Measurements from ENCODE around the gene SAT1. TPM values are rescaled to one million over a fixed set of nuclear protein-coding genes. Genes with fewer than 3 reads are reported as not detected.

The SAT1 gene
- total and polyA plus RNA-seq, 2 of the 13 experiments (the other 11 are each of a cell fraction or from before 2014, with no cell fraction given), result 216 to 1,243 TPM

- TF ChIP-seq ARID5B (CRISPR knock-in tag; IDR thresholded peaks at IDR 0.05), result no peak
- TF ChIP-seq PLSCR1 (CRISPR knock-in tag; IDR thresholded peaks at IDR 0.05; ENCODE audit: borderline replicate concordance), result no peak
- TF ChIP-seq, protein P1, sequence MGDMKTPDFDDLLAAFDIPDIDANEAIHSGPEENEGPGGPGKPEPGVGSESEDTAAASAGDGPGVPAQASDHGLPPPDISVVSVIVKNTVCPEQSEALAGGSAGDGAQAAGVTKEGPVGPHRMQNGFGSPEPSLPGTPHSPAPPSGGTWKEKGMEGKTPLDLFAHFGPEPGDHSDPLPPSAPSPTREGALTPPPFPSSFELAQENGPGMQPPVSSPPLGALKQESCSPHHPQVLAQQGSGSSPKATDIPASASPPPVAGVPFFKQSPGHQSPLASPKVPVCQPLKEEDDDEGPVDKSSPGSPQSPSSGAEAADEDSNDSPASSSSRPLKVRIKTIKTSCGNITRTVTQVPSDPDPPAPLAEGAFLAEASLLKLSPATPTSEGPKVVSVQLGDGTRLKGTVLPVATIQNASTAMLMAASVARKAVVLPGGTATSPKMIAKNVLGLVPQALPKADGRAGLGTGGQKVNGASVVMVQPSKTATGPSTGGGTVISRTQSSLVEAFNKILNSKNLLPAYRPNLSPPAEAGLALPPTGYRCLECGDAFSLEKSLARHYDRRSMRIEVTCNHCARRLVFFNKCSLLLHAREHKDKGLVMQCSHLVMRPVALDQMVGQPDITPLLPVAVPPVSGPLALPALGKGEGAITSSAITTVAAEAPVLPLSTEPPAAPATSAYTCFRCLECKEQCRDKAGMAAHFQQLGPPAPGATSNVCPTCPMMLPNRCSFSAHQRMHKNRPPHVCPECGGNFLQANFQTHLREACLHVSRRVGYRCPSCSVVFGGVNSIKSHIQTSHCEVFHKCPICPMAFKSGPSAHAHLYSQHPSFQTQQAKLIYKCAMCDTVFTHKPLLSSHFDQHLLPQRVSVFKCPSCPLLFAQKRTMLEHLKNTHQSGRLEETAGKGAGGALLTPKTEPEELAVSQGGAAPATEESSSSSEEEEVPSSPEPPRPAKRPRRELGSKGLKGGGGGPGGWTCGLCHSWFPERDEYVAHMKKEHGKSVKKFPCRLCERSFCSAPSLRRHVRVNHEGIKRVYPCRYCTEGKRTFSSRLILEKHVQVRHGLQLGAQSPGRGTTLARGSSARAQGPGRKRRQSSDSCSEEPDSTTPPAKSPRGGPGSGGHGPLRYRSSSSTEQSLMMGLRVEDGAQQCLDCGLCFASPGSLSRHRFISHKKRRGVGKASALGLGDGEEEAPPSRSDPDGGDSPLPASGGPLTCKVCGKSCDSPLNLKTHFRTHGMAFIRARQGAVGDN (CRISPR knock-in tag; IDR thresholded peaks at IDR 0.05), result peak; percentile 89
- TF ChIP-seq ATAD3A (CRISPR knock-in tag; IDR thresholded peaks at IDR 0.05), result no peak
- TF ChIP-seq USF2 (IDR thresholded peaks at IDR 0.05; ENCODE audit: low read depth, low read length), result no peak
- TF ChIP-seq USF2 (CRISPR knock-in tag; IDR thresholded peaks at IDR 0.05; ENCODE audit: borderline replicate concordance), result no peak
- no peak for TF ChIP-seq ZNF256 (CRISPR knock-in tag; conservative IDR thresholded peaks at IDR 0.05)
- TF ChIP-seq ZBTB43 (CRISPR knock-in tag; conservative IDR thresholded peaks at IDR 0.05), result no peak
- TF ChIP-seq CHCHD3 (CRISPR knock-in tag; IDR thresholded peaks at IDR 0.05), result no peak
- no peak for TF ChIP-seq ZNF331 (CRISPR knock-in tag; IDR thresholded peaks at IDR 0.05)
- no peak for TF ChIP-seq CBX2 (IDR thresholded peaks at IDR 0.05; ENCODE audit: low read depth, low read length)
- no peak for TF ChIP-seq CBX2 (CRISPR knock-in tag; IDR thresholded peaks at IDR 0.05; ENCODE audit: low read depth)
These were observed 40.0 kb upstream of the SAT1 start, which contains the start of gene ACOT9 (continued) for GRCh38 chrX:23742697-23743622.

All from HepG2 (cell line).